ENCODE data around the gene UBE2O.

UBE2O gene

GRCh38 chr17:76477576-76477975, 24.6 kb upstream of the UBE2O start:
- H3K4me3 Mint-ChIP-seq: no peak overlapping the region
- CTCF ChIA-PET: interaction anchor here (1.8 kb wide), 1 partner anchor 10 kb away, joined by 7 read pairs; the partner anchor contains the start of gene AANAT
- H3K4me1 Mint-ChIP-seq: peaks cover 13% of the 10 kb centered on the region
- peaks cover 8% of the 10 kb centered on the region for H3K36me3 Mint-ChIP-seq
- H3K9me3 Mint-ChIP-seq: no peaks in the 10 kb centered on the region
- no peak overlapping the region for H3K27ac Mint-ChIP-seq
- DNase-seq: no peak
- H3K27me3 Mint-ChIP-seq: no peaks in the 10 kb centered on the region

- DNase-seq: no peak
- Mint-ChIP-seq H3K27ac (no peak overlapping the region), H3K4me1 (peaks cover 10% of the 10 kb centered on the region), H3K4me3 (no peak overlapping the region), H3K36me3 (peaks cover 10% of the 10 kb centered on the region), H3K27me3 (no peaks in the 10 kb centered on the region), H3K9me3 (no peaks in the 10 kb centered on the region)
- CTCF ChIA-PET: interaction anchor here (1.8 kb wide), 1 partner anchor 9 kb away, joined by 7 read pairs; the partner anchor contains the start of gene AANAT
These were observed 23.8 kb upstream of the UBE2O start for GRCh38 chr17:76476736-76477135.

GRCh38 chr17:76475302-76475701, 22.4 kb upstream of the UBE2O start:
- Mint-ChIP-seq H3K27ac (no peak overlapping the region), H3K4me3 (no peak overlapping the region), H3K27me3 (no peaks in the 10 kb centered on the region), H3K4me1 (no peaks in the 10 kb centered on the region), H3K9me3 (no peaks in the 10 kb centered on the region), H3K36me3 (peaks cover 7% of the 10 kb centered on the region)
- DNase-seq: no peak
- CTCF ChIA-PET: interaction anchor here (0.9 to 1.8 kb wide), 5 partner anchors 9 to 67 kb away, joined by 3 to 8 read pairs (median 4); no protein-coding TSS in a partner anchor

- Mint-ChIP-seq H3K36me3 (peaks cover 7% of the 10 kb centered on the region), H3K27ac (no peak overlapping the region), H3K4me3 (no peak overlapping the region), H3K4me1 (no peaks in the 10 kb centered on the region), H3K27me3 (no peaks in the 10 kb centered on the region), H3K9me3 (no peaks in the 10 kb centered on the region)
- no peak for DNase-seq
- CTCF ChIA-PET: interaction anchor here (0.7 to 1.8 kb wide), 6 partner anchors 9 to 67 kb away, joined by 3 to 8 read pairs (median 4); no protein-coding TSS in a partner anchor
These were observed 21.9 kb upstream of the UBE2O start for GRCh38 chr17:76474894-76475293.

GRCh38 chr17:76474238-76474637, 21.3 kb upstream of the UBE2O start:
- DNase-seq: no peak
- CTCF ChIA-PET: interaction anchor here (0.7 to 1.8 kb wide), 5 partner anchors 21 to 66 kb away, joined by 3 to 8 read pairs (median 3); no protein-coding TSS in a partner anchor
- no peaks in the 10 kb centered on the region for H3K27me3 Mint-ChIP-seq
- peaks cover 5% of the 10 kb centered on the region for H3K36me3 Mint-ChIP-seq
- no peaks in the 10 kb centered on the region for H3K4me1 Mint-ChIP-seq
- no peaks in the 10 kb centered on the region for H3K9me3 Mint-ChIP-seq
- no peak overlapping the region for H3K27ac Mint-ChIP-seq
- H3K4me3 Mint-ChIP-seq: no peak overlapping the region

- CTCF ChIA-PET: interaction anchor here (0.8 to 1.8 kb wide), 2 partner anchors 29 to 30 kb away, joined by 3 to 8 read pairs; no protein-coding TSS in a partner anchor
- peaks cover 5% of the 10 kb centered on the region for H3K36me3 Mint-ChIP-seq
- peak; percentile 39 for DNase-seq
- no peaks in the 10 kb centered on the region for H3K4me1 Mint-ChIP-seq
- H3K27ac Mint-ChIP-seq: no peak overlapping the region
- H3K9me3 Mint-ChIP-seq: no peaks in the 10 kb centered on the region
- no peaks in the 10 kb centered on the region for H3K27me3 Mint-ChIP-seq
- no peak overlapping the region for H3K4me3 Mint-ChIP-seq
These were observed 20.6 kb upstream of the UBE2O start for GRCh38 chr17:76473541-76473985.

- CTCF ChIA-PET: no interaction called here
- Mint-ChIP-seq H3K9me3 (no peaks in the 10 kb centered on the region), H3K27ac (no peak overlapping the region), H3K27me3 (no peaks in the 10 kb centered on the region), H3K36me3 (peaks cover 5% of the 10 kb centered on the region), H3K4me3 (no peak overlapping the region), H3K4me1 (no peaks in the 10 kb centered on the region)
- no peak for DNase-seq
These were observed 19.8 kb upstream of the UBE2O start for GRCh38 chr17:76472726-76473125.

GRCh38 chr17:76472258-76472645, 19.3 kb upstream of the UBE2O start:
- Mint-ChIP-seq H3K27ac (no peak overlapping the region), H3K4me3 (no peak overlapping the region), H3K9me3 (no peaks in the 10 kb centered on the region), H3K4me1 (no peaks in the 10 kb centered on the region), H3K27me3 (no peaks in the 10 kb centered on the region), H3K36me3 (peaks cover 5% of the 10 kb centered on the region)
- no peak for DNase-seq
- CTCF ChIA-PET: interaction anchor here (0.7 kb wide), 1 partner anchor 34 kb away, joined by 3 read pairs; no protein-coding TSS in a partner anchor

- no peak overlapping the region for H3K27ac Mint-ChIP-seq
- CTCF ChIA-PET: interaction anchor here (0.7 kb wide), 1 partner anchor 35 kb away, joined by 3 read pairs; no protein-coding TSS in a partner anchor
- peaks cover 5% of the 10 kb centered on the region for H3K36me3 Mint-ChIP-seq
These were observed 18.7 kb upstream of the UBE2O start for GRCh38 chr17:76471498-76472257.

GRCh38 chr17:76469991-76470739, 17.2 kb upstream of the UBE2O start:
- DNase-seq: no peak
- Mint-ChIP-seq H3K27me3 (no peaks in the 10 kb centered on the region), H3K9me3 (no peaks in the 10 kb centered on the region), H3K27ac (no peak overlapping the region), H3K4me3 (no peak overlapping the region), H3K36me3 (peaks cover 5% of the 10 kb centered on the region), H3K4me1 (peaks cover 6% of the 10 kb centered on the region)
- CTCF ChIA-PET: interaction anchor here (1.8 kb wide), 1 partner anchor 36 kb away, joined by 5 read pairs; no protein-coding TSS in a partner anchor

More at GRCh38 chr17:76471498-76472257, 18.7 kb upstream of the UBE2O start:
- no peak for DNase-seq
- Mint-ChIP-seq H3K9me3 (no peaks in the 10 kb centered on the region), H3K4me3 (no peak overlapping the region), H3K4me1 (no peaks in the 10 kb centered on the region), H3K27me3 (no peaks in the 10 kb centered on the region)

- DNase-seq: no peak
- Mint-ChIP-seq H3K4me1 (peaks cover 6% of the 10 kb centered on the region), H3K4me3 (no peak overlapping the region), H3K9me3 (no peaks in the 10 kb centered on the region), H3K27ac (no peak overlapping the region), H3K27me3 (peaks cover 2% of the 10 kb centered on the region), H3K36me3 (peaks cover 5% of the 10 kb centered on the region)
- CTCF ChIA-PET: interaction anchor here (1.8 kb wide), 1 partner anchor 37 kb away, joined by 5 read pairs; no protein-coding TSS in a partner anchor
These were observed 16.4 kb upstream of the UBE2O start for GRCh38 chr17:76469076-76469990.

- peaks cover 6% of the 10 kb centered on the region for H3K4me1 Mint-ChIP-seq
- peaks cover 7% of the 10 kb centered on the region for H3K27me3 Mint-ChIP-seq
- no peaks in the 10 kb centered on the region for H3K9me3 Mint-ChIP-seq
- H3K4me3 Mint-ChIP-seq: no peak overlapping the region
- H3K27ac Mint-ChIP-seq: no peak overlapping the region
- DNase-seq: no peak
- CTCF ChIA-PET: interaction anchor here (1.8 to 4.5 kb wide), 2 partner anchors 38 to 40 kb away, joined by 5 to 58 read pairs; no protein-coding TSS in a partner anchor
- peaks cover 5% of the 10 kb centered on the region for H3K36me3 Mint-ChIP-seq
These were observed 15.7 kb upstream of the UBE2O start for GRCh38 chr17:76468634-76469010.

GRCh38 chr17:76467809-76468633, 15.1 kb upstream of the UBE2O start:
- Mint-ChIP-seq H3K4me1 (peaks cover 6% of the 10 kb centered on the region), H3K27ac (no peak overlapping the region), H3K9me3 (no peaks in the 10 kb centered on the region), H3K27me3 (peaks cover 13% of the 10 kb centered on the region), H3K36me3 (peaks cover 5% of the 10 kb centered on the region), H3K4me3 (no peak overlapping the region)
- CTCF ChIA-PET: interaction anchor here (1.1 to 4.5 kb wide), 11 partner anchors 9 to 214 kb away, joined by 3 to 58 read pairs (median 6); partner anchors contain the start of gene RHBDF2
- DNase-seq: no peak

All from activated naive CD4-positive, alpha-beta T cell treated with anti-CD3 and anti-CD28 coated beads, Interleukin-2, amount 10 ng/mL, durations not matched to agents 7 days and 5 days (primary cell).